Tibial nerve (tissue), 4 donors: ENCODE results near the gene SLC4A9. TPM values are rescaled to one million over a fixed set of nuclear protein-coding genes. Genes with fewer than 3 reads are reported as not detected.

Experiments used
- DNase-seq, 2 donors: peaks; one replicate each; pipeline ENCODE4 v3.0.0-alpha.2; 2019; ENCODE audit warnings: low spot score in 2 of 2
- H3K27ac ChIP-seq, 4 donors: fragments of 200-600 bp; sonication (generic) in 3 of 4; one replicate each; pipeline ENCODE4 v1.5.1; 2017 to 2019; ENCODE audit warnings: mild to moderate bottlenecking in 1 of 4
- H3K27me3 ChIP-seq, 2 donors: fragments of 200-600 bp; sonication (generic) in 1 of 2; one replicate each; pipeline versions ENCODE4 v1.5.1 to v1.6.0; 2017 to 2019
- H3K36me3 ChIP-seq, 3 donors: fragments of 200-600 bp; sonication (generic); one replicate each; pipeline ENCODE4 v1.5.1; 2018 to 2019
- H3K4me1 ChIP-seq, 4 donors: fragments of 200-600 bp; sonication (generic) in 3 of 4; one replicate each; pipeline ENCODE4 v1.5.1; 2017 to 2019
- H3K4me3 ChIP-seq, 4 donors: fragments of 200-600 bp; sonication (generic) in 3 of 4; one replicate each; pipeline ENCODE4 v1.5.1; 2017 to 2019; ENCODE audit warnings: mild to moderate bottlenecking in 1 of 4, moderate library complexity in 1 of 4
- H3K9me3 ChIP-seq, 4 donors: fragments of 200-600 bp; sonication (generic) in 3 of 4; one replicate each; pipeline ENCODE4 v1.5.1; 2017 to 2019
- CTCF ChIP-seq, 5 experiments: fragments of 200-600 bp in 3 of 5; fragments of 450-650 bp in 2 of 5; sonication (generic) in 3 of 5; IDR thresholded peaks; one replicate each; pipeline ENCODE4 v1.5.1; 2016 to 2019; ENCODE audit warnings: antibody characterized with exemption in 5 of 5, mild to moderate bottlenecking in 3 of 5, moderate library complexity in 2 of 5
- EP300 ChIP-seq, 2 donors: sonication (generic); formaldehyde crosslinking; IDR thresholded peaks; one replicate each; pipeline ENCODE4 v1.6.1; 2017; ENCODE audit warnings: antibody characterized with exemption in 2 of 2, mild to moderate bottlenecking in 1 of 2
- POLR2A ChIP-seq, 2 donors: fragments of 450-650 bp; IDR thresholded peaks; one replicate each; pipeline ENCODE4 v1.6.1; 2017; ENCODE audit warnings: antibody characterized with exemption in 2 of 2, mild to moderate bottlenecking in 2 of 2, moderate library complexity in 2 of 2
- WGBS, 2 donors: methylation state at CpG; one replicate each; pipeline ENCODE4 v1.1.5; 2018; 5-methylcytosine and 5-hydroxymethylcytosine counted together
- total RNA-seq, 4 donors: library from RNA; depleted of rRNA; stranded (reverse); fragments of >200 nt; gene quantifications; one replicate each; pipeline ENCODE4 v1.1.0, GENCODE V29; 2016

The SLC4A9 gene
- total RNA-seq, 4 donors from 2014 or later = not detected

- TF ChIP-seq EP300 (IDR thresholded peaks at IDR 0.05) = no peak
- TF ChIP-seq POLR2A (IDR thresholded peaks at IDR 0.05) = peak in 1 of 2 donors; percentile 36
- no peak for TF ChIP-seq CTCF (IDR thresholded peaks at IDR 0.05)
- peaks cover 4 to 42% (median 20%) of the 10 kb centered on the region in 4 donors for H3K4me1 ChIP-seq
- H3K4me3 ChIP-seq = peak overlapping the region; percentile 83 to 96 (median 90)
- H3K27ac ChIP-seq = peak overlapping the region; percentile 87 to 98 (median 90)
- WGBS, 2 donors = 0 to 1% methylated on average over 36 to 52 of the region's 54 CpGs
- H3K27me3 ChIP-seq = no peaks in the 10 kb centered on the region
- DNase-seq = peak; percentile 68 to 87
- H3K9me3 ChIP-seq = no peaks in the 10 kb centered on the region
- H3K36me3 ChIP-seq = no peaks in the 10 kb centered on the region
Measured at GRCh38 chr5:140400730-140401361, 40.9 kb downstream of the SLC4A9 start.

GRCh38 chr5:140401362-140402257 is 41.6 kb downstream of the SLC4A9 start, which contains the start of gene ANKHD1:
Gene ANKHD1 (plus strand): TSS chr5:140401833. CDS start chr5:140401968, 135 bp downstream.
- no peaks in the 10 kb centered on the region for H3K9me3 ChIP-seq
- H3K27ac ChIP-seq = peak within 1 kb of the TSS; percentile 87 to 98 (median 98)
- TF ChIP-seq CTCF (IDR thresholded peaks at IDR 0.05) = peak in 1 of 5 experiments; percentile 69
- TF ChIP-seq POLR2A (IDR thresholded peaks at IDR 0.05) = peak; percentile 88 to 98
- peak; percentile 68 to 95 for TF ChIP-seq EP300 (IDR thresholded peaks at IDR 0.05)
- H3K4me3 ChIP-seq = peak within 1 kb of the TSS; percentile 88 to 96 (median 92)
- peak; percentile 96 to 99 for DNase-seq
- WGBS, 2 donors = 0 to 1% methylated on average over 46 to 54 of the region's 83 CpGs
- H3K4me1 ChIP-seq = peaks cover 4 to 47% (median 20%) of the 10 kb centered on the region in 4 donors
- H3K36me3 ChIP-seq = peaks cover 0 to 3% (median 0%) of the 10 kb centered on the region in 3 donors
- no peaks in the 10 kb centered on the region for H3K27me3 ChIP-seq

- TF ChIP-seq POLR2A (IDR thresholded peaks at IDR 0.05) (no peak), EP300 (IDR thresholded peaks at IDR 0.05) (no peak), CTCF (IDR thresholded peaks at IDR 0.05) (no peak)
- no peaks in the 10 kb centered on the region for H3K9me3 ChIP-seq
- 6 to 13% methylated on average over 18 to 32 of the region's 36 CpGs for WGBS, 2 donors
- H3K36me3 ChIP-seq = peaks cover 0 to 6% (median 0%) of the 10 kb centered on the region in 3 donors
- H3K4me3 ChIP-seq = peak overlapping the region; percentile 77 to 96 (median 89)
- H3K27ac ChIP-seq = peak overlapping the region; percentile 85 to 98 (median 98)
- H3K27me3 ChIP-seq = no peaks in the 10 kb centered on the region
- peaks cover 4 to 53% (median 20%) of the 10 kb centered on the region in 4 donors for H3K4me1 ChIP-seq
- peak in 1 of 2 donors; percentile 19 for DNase-seq
Measured at GRCh38 chr5:140402258-140403074, 42.5 kb downstream of the SLC4A9 start.

- no peak overlapping the region for H3K27ac ChIP-seq
- no peaks in the 10 kb centered on the region for H3K9me3 ChIP-seq
- H3K27me3 ChIP-seq = no peaks in the 10 kb centered on the region
- peaks cover 0 to 6% (median 0%) of the 10 kb centered on the region in 3 donors for H3K36me3 ChIP-seq
- TF ChIP-seq CTCF (IDR thresholded peaks at IDR 0.05) (no peak), POLR2A (IDR thresholded peaks at IDR 0.05) (no peak), EP300 (IDR thresholded peaks at IDR 0.05) (no peak)
- H3K4me1 ChIP-seq = peaks cover 4 to 64% (median 25%) of the 10 kb centered on the region in 4 donors
- DNase-seq = no peak
- H3K4me3 ChIP-seq = peak overlapping the region in 3 of 4 donors; percentile 88 to 96 (median 90)
- 61 to 63% methylated on average over 5 of the region's 5 CpGs for WGBS, 2 donors
Measured at GRCh38 chr5:140403613-140404012, 43.6 kb downstream of the SLC4A9 start.
